ENCODE measurements around the gene PRDX5. TPM values are rescaled to one million over a fixed set of nuclear protein-coding genes. Genes with fewer than 3 reads are reported as not detected.
"Not testable (repeated sequence)": the region's sequence is repeated elsewhere in the genome, so short reads cannot be mapped to it uniquely, and the experiment has no call there.

PRDX5 gene
- total RNA-seq, 1 donor from 2014 or later = 410 TPM

DNA sequence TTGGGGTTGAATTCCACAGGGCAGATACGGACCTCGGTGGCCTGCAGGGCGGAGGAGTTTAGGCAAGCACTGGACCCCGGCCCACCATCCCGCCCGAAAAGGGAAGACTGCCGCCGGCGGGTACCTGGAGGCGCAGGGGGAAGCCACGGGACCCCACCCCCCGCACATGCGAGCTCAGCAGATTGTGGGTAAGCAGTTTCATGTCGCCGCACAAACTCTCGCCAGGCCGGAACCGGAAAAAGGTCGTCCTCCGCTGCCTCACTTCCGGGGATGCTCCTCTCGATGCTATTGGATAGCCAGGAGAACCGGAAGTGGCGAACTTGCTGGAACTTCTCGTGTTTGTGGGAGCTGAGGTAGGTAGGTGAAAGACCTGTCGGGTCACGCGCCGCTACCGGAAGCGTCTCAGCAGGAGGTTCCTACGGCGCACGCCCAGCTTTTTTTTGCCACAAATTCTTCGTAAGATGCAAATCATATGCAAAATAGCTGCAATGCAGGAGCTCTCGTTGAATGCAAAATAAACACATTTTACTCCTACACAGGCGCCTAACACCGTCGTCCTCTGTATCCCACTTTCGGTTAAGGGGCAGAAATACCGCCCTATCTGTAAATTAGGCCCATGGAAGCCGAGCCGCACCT, 478 bp upstream of the PRDX5 start, which contains the start of gene TRMT112:
TRMT112 (minus strand) TSS at position 235 of the 636 bp plus-strand sequence; CDS start at position 202, 33 bp downstream.
- intact Hi-C loops (cut with DNase I) = loop anchor here (1.0 kb wide), 1 partner anchor 47 kb away; no protein-coding TSS in a partner anchor
- ATAC-seq (peak; percentile 84), DNase-seq (ENCODE audit: missing footprints) (peak; percentile 96)

DNA sequence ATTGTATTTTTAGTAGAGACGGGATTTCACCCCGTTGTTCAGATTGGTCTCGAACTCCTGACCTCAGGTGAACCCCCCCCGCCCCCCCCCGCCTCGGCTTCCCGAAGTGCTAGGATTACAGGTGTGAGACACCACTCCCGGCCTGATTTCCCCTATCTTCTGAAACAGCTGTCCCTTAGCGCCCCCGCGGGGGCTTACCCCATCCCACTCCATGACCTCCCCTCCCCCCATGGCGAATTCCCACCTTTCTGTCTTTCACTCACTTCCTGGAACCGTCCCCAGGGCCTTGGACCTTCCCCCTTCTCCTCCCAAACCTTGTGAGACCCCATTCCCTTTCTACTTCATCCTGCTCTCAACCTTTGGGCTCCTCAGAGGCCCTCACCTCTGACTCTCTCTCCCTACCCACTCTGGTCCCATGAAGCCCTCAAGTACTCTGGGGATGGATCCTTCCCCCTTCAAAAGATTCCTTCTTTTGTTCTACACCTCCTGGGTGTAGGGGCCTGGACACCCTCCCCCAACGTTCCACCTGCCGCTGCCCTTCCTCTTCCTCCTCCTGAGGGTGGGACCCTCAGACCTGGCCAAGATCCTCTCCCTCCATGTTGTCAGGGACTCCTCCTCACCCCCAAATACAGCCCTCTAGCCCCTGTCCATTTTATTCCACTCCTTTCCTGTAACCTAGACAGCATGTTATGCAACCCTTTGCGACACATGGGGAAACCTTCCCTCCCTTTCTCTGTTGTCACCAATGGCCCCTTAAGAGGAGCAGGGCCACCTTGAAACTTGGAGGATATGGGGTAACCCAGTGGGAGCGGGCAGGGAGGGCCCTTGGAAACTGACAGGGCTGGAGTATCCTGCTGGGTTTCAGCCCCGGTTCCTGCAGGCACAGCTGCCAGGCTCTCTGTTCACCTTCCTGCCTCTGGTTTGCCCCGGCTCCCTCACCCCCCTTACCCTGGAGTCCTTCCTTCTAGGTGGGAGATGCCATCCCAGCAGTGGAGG, 1.1 kb downstream of the PRDX5 start:
- no peak for DNase-seq (ENCODE audit: missing footprints)
- intact Hi-C loops (cut with DNase I) = loop anchor here (1.0 kb wide), 1 partner anchor 36 kb away; no protein-coding TSS in a partner anchor
- no peak for ATAC-seq

DNA sequence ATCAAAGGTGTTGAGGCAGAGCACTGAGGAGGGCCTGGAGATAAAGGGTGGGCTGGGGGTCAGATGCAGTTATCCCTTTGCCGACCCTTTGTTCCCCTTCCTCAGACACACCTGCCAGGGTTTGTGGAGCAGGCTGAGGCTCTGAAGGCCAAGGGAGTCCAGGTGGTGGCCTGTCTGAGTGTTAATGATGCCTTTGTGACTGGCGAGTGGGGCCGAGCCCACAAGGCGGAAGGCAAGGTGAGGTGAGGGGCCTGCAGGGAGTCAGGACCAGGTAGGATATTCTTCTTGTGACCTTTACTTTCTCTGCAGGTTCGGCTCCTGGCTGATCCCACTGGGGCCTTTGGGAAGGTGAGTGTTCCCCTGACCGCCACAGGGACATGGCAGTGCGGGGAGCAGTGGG, 2.6 kb downstream of the PRDX5 start:
- intact Hi-C loops (cut with DNase I) = no loop called here
- DNase-seq (ENCODE audit: missing footprints) (no peak), ATAC-seq (no peak)

DNA sequence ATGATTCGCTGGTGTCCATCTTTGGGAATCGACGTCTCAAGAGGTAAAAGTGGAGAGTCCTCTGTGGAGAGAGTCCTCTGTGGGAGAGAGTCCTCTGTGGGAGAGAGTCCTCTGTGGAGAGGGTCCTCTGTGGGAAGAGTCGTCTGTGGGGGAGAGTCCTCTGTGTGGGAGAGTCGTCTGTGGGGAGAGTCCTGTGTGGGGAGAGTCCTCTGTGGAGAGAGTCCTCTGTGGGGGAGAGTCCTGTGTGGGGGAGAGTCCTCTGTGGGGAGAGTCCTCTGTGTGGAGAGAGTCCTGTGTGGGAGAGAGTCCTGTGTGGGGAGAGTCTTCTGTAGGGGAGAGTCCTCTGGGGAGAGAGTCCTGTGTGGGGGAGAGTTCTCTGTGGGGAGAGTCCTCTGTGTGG, 3.1 kb downstream of the PRDX5 start:
- intact Hi-C loops (cut with DNase I) = no loop called here
- ATAC-seq (no peak), DNase-seq (ENCODE audit: missing footprints) (no peak)

DNA sequence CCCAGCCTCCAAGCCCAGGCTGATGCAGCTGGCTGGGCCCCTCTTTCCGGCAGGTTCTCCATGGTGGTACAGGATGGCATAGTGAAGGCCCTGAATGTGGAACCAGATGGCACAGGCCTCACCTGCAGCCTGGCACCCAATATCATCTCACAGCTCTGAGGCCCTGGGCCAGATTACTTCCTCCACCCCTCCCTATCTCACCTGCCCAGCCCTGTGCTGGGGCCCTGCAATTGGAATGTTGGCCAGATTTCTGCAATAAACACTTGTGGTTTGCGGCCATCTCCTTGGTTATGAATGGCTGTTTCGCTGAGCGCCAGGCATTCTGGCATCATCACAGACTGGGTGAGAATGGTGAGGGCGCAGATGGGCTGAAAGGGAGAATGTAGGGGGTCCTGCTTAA, 3.6 kb downstream of the PRDX5 start:
- DNase-seq (ENCODE audit: missing footprints) (no peak), ATAC-seq (no peak)
- intact Hi-C loops (cut with DNase I) = no loop called here

DNA sequence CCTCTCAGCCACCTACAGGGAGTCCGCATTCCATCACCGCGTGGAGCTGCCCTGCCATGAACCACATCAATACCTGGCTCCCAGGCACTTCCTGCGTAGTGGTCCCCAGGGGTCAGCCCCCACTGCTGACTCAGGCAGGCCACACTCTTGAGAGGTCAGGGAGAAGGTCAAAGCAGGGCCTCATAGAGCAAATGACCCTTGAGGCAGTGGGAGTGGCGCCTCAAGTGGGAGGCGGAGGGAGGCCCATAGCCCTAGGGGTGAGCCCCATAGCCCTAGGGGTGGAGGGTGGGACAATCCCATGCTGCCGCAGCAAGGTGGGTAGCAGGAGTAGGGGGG, 5.0 kb downstream of the PRDX5 start:
- intact Hi-C loops (cut with DNase I) = no loop called here
- no peak for ATAC-seq
- DNase-seq (ENCODE audit: missing footprints) = no peak

DNA sequence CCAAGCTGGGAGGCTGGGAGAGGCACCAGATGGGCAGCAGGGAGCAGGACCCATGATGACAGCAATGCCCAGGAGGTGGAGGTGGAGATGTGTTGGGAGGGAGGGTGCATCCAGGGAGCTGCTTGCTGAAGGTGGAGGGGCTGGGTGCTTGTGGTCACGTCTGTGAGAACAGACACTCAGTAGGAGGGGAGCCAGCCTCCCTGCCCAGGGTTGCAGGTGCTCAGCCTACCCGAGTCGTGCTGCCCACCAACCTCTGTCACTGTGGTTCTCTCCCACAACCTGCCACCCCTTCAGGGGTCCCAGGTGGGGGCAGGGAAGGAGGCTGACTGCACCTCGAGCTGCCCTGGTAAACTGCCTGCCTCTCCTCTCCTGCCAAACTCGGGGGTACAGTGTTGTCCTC, 5.5 kb downstream of the PRDX5 start:
- ATAC-seq = no peak
- intact Hi-C loops (cut with DNase I) = no loop called here
- no peak for DNase-seq (ENCODE audit: missing footprints)

DNA sequence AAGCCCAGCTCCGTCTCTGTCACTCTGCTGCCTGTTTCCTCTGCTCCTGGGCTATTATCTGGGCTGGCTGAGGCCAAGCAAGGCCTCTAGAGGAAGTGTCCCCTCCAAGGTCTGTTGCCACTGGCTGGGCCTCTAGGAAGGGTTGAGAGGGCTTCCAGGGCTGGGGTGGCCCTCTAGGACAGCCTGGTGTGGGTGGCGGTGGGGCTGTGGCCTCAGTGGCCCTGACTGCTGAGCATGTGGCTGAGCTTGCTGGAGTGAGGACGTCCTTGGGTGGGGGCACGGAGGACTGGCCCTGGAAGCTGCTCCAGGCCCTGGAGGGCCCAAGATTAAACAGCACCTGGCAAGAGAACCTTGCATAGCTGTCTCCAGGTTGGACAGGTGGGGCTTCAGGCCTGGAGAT, 6.1 kb downstream of the PRDX5 start:
- not testable (repeated sequence) for ATAC-seq; DNase-seq (ENCODE audit: missing footprints)

DNA sequence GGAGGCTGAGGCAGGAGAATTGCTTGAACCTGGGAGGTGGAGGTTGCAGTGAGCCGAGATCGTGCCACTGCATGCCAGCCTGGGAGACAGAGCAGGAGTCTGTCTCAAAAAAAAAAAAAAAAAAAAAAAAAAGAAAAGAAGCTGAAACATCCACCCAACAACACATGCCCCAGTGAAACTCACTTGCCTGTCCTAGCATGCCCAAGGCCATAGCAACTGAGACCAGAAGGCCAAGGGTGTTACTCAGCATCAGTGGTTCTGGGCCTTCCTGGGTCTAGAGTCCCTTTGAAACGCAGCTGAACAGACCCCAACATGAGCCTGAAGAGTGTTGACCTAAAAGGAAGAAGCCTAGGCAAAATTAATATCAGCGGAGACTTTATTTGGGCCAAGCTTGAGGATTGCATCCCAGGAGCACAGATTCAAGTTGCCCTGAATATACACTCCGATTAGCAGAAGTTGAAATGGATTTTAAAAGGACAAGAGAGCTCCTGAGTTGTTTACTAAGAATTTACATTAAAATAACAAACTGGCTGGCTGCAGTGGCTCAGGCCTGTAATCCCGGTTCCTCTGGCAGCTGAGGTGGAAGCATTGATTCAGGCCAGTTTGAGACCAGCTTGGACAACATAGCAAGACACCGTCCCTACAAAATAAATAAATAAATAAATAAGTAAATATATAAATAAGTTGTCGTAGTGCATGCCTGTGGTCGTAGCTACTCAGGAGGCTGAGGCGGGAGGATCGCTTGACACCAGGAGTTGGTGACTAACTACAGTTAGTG, 7.0 kb downstream of the PRDX5 start:
- no peak for ATAC-seq
- DNase-seq (ENCODE audit: missing footprints) = no peak
- intact Hi-C loops (cut with DNase I) = no loop called here

More for the DNA sequence above, 6.1 kb downstream of the PRDX5 start:
- intact Hi-C loops (cut with DNase I) = not testable (repeated sequence)

DNA sequence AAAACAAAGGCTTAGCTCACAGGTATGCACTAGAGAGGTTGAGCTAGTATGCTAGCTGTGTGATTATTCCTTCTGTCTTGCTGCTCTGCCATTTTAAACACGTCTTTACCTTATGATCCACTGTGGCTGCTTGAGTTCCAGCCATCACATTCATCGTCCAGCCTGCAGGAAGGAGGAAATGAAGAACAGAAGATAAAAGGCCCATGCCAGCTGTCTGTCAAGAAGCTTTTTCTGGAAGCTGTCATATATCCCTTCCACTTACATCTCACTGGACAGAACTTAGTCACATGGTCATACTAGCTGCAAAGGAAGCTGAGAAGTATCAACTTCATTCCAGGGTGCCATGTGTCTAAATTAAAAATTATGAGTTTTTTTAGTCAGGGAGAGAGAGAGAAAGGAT, 9.5 kb downstream of the PRDX5 start:
- intact Hi-C loops (cut with DNase I) = no loop called here
- no peak for DNase-seq (ENCODE audit: missing footprints)
- no peak for ATAC-seq

DNA sequence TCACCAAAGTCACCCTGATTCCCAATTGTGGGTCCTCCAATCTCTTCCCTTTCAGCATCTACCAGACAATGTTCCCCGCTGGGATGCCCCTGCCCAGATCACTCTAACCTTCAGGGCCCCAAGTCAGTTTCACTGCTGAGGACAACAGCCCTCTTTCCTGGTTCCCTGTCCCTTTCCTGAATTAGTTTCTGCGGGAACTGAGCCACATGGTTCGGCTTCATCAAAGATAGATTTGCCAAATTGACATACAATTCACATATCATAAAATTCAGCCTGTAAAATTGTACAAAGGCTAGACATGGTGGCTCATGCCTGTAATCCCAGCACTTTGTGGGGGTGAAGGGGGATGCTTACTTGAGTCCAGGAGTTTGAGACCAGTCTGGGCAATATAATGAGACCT, 10.1 kb downstream of the PRDX5 start:
- intact Hi-C loops (cut with DNase I) = no loop called here
- no peak for ATAC-seq

DNA sequence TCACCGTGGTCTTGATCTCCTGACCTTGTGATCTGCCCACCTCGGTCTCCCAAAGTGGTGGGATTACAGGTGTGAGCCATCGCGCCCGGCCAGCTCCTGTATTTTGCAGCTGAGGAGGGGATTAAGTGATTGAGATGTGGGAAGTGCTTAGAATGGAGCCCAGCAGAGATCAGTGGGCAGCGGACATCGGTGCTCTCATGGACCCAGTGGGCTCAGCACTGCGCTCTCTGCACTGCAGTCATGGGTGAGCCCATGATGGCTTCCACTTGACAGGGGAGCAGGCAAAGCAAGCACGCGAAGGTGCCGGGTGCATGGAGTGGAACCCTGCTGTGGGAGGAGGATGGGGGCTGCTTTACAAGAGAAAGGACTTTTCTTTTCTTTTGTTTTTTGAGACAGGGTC, 13.0 kb downstream of the PRDX5 start:
- no peak for ATAC-seq
- intact Hi-C loops (cut with DNase I) = no loop called here
- no peak for DNase-seq (ENCODE audit: missing footprints)

More for the DNA sequence above, 10.1 kb downstream of the PRDX5 start:
- DNase-seq (ENCODE audit: missing footprints) = no peak

DNA sequence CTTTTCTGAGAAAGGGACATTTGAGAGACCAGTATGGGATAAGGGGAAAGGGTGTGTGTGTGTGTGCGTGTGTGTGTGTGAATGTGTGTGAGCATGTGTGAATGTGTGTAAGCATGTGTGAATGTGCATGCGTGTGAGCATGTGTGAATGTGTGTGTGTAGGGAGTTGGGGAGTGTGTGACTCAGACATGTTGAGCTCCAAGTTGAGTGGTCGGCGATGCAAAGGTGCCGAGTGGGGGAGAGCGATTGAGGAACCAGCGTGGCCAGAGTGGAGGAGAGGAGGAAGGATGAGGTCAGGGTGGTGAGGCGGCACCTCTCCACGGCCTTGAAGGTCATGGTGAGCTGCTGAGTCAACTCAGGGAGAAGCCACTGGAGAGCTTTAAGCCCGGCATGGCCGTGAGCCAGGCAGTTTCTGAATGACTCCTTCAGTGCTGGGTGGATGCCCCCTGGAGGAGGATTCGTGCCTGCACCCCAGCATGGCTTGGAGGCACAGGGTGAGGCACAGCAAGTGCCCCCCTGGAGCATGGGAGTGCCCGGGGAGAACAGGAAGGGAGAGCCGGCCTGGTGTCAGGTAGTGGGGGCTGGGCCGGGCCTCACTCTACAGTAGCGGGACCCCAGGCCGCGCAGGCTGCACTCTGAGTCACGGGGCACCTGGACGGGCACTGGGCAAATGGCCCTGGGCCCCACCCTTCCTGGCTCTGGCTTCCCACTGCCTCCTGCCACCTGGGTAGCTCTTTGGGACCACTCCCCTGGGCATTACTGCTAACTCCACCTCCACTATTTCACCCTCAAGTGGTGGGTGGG, 13.8 kb downstream of the PRDX5 start:
- intact Hi-C loops (cut with DNase I) = no loop called here

DNA sequence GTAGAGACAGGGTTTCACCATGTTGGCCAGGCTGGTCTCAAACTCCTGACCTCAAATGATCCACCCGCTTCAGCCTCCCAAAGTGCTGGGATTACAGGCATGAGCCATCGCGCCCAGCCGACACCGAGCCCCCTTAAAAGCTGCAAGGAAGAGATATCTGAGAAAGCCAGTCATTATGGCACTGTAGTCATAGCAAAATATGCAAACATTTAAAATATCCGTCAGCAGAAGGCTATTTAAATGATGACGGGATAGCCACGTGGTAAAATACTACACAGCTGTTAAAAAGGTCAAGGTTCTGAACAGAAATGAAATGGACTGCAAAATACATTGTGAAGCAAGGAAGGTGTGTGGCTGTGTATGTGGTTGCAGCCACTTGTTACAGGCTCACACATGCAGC, 15.6 kb downstream of the PRDX5 start:
- no peak for DNase-seq (ENCODE audit: missing footprints)
- ATAC-seq = no peak
- intact Hi-C loops (cut with DNase I) = no loop called here

More for the DNA sequence above, 13.8 kb downstream of the PRDX5 start:
- DNase-seq (ENCODE audit: missing footprints) (peak; percentile 87), ATAC-seq (peak; percentile 57)

DNA sequence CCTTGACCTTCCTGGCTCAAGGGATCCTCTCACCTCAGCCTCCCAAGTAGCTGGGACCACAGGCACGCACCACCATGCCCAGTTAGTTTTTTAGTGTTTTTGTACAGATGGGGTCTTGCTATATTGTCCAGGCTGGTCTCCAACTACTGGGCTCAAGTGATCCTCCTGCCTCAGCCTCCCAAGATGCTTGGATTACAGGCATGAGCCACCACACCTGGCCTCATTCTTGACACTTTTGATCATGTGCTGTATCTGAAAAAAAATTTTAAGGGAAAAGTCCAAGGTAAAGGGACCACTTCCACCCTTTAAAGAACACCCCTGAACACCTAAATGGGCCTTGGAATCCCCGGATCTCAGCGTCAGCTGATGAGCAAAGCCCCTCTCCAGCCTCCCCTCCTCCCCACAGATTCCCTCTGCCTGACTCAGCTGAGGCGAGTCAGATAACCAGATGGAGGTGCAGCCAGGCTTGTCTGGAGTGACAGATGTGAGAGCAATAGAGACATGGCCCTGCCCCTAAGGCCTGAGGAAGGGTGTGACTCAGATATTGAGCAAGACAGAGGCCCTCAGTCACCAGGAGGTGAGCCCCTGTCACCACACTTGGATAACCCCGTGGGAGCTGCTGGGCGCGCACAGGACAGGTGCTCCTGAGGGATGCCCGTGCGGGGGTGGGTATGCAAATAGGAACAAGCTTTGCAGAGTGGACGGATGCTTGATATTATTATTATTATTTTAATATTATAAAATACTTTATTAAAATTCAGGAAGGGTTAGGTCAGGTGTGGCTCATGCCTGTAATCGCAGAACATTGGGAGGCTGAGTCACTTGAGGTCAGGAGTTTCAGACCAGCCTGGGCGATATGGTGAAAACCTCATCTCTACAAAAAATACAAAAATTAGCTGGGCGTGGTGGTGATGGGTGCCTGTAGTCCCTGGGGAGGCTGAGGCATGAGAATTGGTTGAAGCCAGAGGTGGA, 17.1 kb downstream of the PRDX5 start:
- ATAC-seq = peak; percentile 32
- intact Hi-C loops (cut with DNase I) = no loop called here
- no peak for DNase-seq (ENCODE audit: missing footprints)

DNA sequence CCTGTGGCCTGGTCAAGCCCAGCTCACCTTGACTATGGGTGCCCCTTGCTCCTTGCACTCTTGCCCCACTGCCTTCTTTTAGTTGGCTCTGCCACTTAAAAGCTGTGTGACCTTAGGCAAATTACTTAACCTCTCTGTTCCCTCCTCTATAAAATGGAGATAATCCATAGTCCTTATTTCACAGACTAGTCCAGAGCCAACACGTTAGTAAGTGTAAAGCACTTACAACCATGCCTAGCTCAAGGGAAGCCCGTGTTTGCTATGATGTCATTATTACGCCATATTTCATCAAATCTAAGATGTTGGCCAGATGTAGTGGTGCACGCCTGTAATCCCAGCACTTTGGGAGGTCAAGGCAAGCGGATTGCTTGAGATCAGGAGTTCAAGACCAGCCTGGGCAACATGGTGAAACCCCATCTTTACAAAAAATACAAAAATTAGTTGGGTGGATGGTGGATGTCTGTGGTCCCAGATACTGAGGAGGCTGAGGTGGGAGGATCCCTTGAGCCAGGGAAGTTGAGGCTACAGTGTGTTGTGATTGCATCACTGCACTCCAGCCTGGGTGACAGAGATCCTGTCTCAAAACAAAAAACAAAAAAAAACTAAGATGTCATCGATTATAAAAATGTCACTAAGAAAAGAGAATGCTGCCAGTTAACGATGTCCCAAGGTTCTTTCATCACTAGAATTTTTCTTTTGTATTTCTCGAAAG, 19.8 kb downstream of the PRDX5 start:
- ATAC-seq (no peak), DNase-seq (ENCODE audit: missing footprints) (no peak)
- intact Hi-C loops (cut with DNase I) = no loop called here

DNA sequence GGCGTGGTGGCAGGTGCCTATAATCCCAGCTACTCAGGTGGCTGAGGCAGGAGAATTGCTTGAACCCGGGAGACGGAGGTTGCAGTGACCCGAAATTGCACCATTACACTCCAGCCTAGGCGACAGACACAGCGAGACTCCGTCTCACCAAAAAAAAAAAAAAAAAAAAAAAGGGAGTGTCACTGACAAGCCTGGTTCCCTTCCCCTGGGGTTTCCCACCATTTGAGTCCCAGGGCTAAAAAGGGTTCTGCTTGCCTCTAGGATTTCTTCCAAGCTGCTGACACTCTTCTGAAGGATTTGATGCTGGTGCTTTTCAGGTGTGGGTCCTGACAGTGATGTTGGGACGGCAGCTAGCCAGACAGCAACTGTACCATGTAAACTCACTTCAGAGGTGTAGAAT, 20.8 kb downstream of the PRDX5 start:
- no peak for ATAC-seq
- DNase-seq (ENCODE audit: missing footprints) = no peak
- intact Hi-C loops (cut with DNase I) = no loop called here

Data from Right ventricle myocardium inferior (tissue), 1 donor.